Measurements from ENCODE around the gene JDP2.

JDP2 gene

GRCh38 chr14:75406856-75407255 is 21.0 kb upstream of the JDP2 start:
- in situ Hi-C loops (cut with HindIII; ENCODE audit: low sequenced_read_pairs): no loop called here
- TF ChIP-seq, protein P1, sequence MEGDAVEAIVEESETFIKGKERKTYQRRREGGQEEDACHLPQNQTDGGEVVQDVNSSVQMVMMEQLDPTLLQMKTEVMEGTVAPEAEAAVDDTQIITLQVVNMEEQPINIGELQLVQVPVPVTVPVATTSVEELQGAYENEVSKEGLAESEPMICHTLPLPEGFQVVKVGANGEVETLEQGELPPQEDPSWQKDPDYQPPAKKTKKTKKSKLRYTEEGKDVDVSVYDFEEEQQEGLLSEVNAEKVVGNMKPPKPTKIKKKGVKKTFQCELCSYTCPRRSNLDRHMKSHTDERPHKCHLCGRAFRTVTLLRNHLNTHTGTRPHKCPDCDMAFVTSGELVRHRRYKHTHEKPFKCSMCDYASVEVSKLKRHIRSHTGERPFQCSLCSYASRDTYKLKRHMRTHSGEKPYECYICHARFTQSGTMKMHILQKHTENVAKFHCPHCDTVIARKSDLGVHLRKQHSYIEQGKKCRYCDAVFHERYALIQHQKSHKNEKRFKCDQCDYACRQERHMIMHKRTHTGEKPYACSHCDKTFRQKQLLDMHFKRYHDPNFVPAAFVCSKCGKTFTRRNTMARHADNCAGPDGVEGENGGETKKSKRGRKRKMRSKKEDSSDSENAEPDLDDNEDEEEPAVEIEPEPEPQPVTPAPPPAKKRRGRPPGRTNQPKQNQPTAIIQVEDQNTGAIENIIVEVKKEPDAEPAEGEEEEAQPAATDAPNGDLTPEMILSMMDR (IDR thresholded peaks at IDR 0.05; ENCODE audit: low read depth, low read length, missing control alignments): no peak
- no peak overlapping the region for H3K4me3 ChIP-seq (ENCODE audit: low read depth, low read length)
- no peak for DNase-seq (ENCODE audit: low read depth)

- TF ChIP-seq, protein P1 (IDR thresholded peaks at IDR 0.05; ENCODE audit: low read depth, low read length, missing control alignments): no peak
- no peak overlapping the region for H3K4me3 ChIP-seq (ENCODE audit: low read depth, low read length)
- no peak for DNase-seq (ENCODE audit: low read depth)
- in situ Hi-C loops (cut with HindIII; ENCODE audit: low sequenced_read_pairs): no loop called here
Measured at GRCh38 chr14:75409316-75410205, 18.3 kb upstream of the JDP2 start.

DNA sequence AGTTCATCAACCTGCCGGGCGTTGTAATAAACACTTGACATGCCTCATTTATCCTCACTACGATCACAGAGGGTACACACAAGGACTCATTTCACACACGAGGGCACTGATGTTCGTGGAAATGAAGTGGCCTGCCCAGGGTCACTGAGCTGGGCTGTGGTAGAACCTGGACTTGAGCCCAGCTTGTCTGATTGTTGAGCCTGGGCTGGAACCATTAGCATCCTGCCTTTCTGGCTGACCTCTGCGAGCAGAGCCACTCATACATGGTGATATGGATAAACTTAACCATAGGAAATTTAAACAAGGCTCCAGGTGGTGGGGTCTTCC is 16.6 kb upstream of the JDP2 start:
- no peak overlapping the region for H3K4me3 ChIP-seq (ENCODE audit: low read depth, low read length)
- TF ChIP-seq, protein P1 (IDR thresholded peaks at IDR 0.05; ENCODE audit: low read depth, low read length, missing control alignments): no peak
- in situ Hi-C loops (cut with HindIII; ENCODE audit: low sequenced_read_pairs): no loop called here
- no peak for DNase-seq (ENCODE audit: low read depth)

DNA sequence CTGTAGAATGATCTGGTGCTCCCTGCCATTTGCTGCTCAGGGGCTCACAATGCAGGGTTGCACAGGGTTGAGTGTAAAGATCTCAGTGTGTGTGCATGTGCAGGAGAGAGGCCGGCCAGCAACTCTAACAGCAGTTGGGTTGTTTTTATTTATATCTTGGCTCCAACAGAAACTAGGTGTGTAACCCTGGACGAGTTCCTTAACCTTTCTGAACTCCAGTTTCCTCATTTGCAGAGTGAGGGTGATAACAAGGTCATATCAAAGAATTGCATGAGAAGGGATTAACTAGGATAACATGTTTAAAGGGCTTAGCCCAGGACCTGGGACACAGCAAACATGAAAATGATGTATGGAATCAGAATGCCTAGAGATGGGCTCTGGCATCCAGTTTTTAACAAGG is 14.8 kb upstream of the JDP2 start:
- H3K4me3 ChIP-seq (ENCODE audit: low read depth, low read length): no peak overlapping the region
- DNase-seq (ENCODE audit: low read depth): no peak
- TF ChIP-seq, protein P1 (IDR thresholded peaks at IDR 0.05; ENCODE audit: low read depth, low read length, missing control alignments): no peak
- in situ Hi-C loops (cut with HindIII; ENCODE audit: low sequenced_read_pairs): no loop called here

GRCh38 chr14:75417674-75418073 is 10.1 kb upstream of the JDP2 start:
- H3K4me3 ChIP-seq (ENCODE audit: low read depth, low read length): no peak overlapping the region
- in situ Hi-C loops (cut with HindIII; ENCODE audit: low sequenced_read_pairs): no loop called here
- no peak for DNase-seq (ENCODE audit: low read depth)
- TF ChIP-seq, protein P1 (IDR thresholded peaks at IDR 0.05; ENCODE audit: low read depth, low read length, missing control alignments): no peak

- DNase-seq (ENCODE audit: low read depth): no peak
- in situ Hi-C loops (cut with HindIII; ENCODE audit: low sequenced_read_pairs): no loop called here
- TF ChIP-seq, protein P1 (IDR thresholded peaks at IDR 0.05; ENCODE audit: low read depth, low read length, missing control alignments): no peak
Measured at GRCh38 chr14:75418850-75419768, 8.7 kb upstream of the JDP2 start.

More at GRCh38 chr14:75418850-75419768, 8.7 kb upstream of the JDP2 start:
- H3K4me3 ChIP-seq (ENCODE audit: low read depth, low read length): no peak overlapping the region

Measured in astrocyte of the cerebellum (primary cell).